Neutrophil (primary cell): ENCODE data around the gene ADRA2B.

Experiments used
- H3K27ac ChIP-seq: fragments of 200-600 bp; sonication (generic); 2 replicates; pipeline ENCODE4 v1.5.1; 2016; ENCODE audit warnings: mild to moderate bottlenecking, moderate library complexity
- H3K27me3 ChIP-seq: fragments of 200-600 bp; sonication (generic); 2 replicates; pipeline ENCODE4 v1.6.0; 2016; ENCODE audit warnings: mild to moderate bottlenecking
- H3K36me3 ChIP-seq: fragments of 200-600 bp; sonication (generic); 2 replicates; pipeline ENCODE4 v1.5.1; 2017
- H3K4me1 ChIP-seq, 2 experiments: fragments of 200-600 bp in 1 of 2; sonication (generic) in 1 of 2; 1 replicate in 1 of 2; 2 replicates in 1 of 2; pipeline versions ENCODE4 v1.5.1 to v1.6.1; 2013 to 2016; ENCODE audit warnings: low read depth in 1 of 2, low read length in 1 of 2, mild to moderate bottlenecking in 1 of 2, moderate library complexity in 1 of 2; ENCODE audit not compliant: control insufficient read depth in 1 of 2, insufficient read depth in 1 of 2
- H3K4me3 ChIP-seq, 2 experiments: fragments of 200-600 bp in 1 of 2; sonication (generic) in 1 of 2; 1 replicate in 1 of 2; 2 replicates in 1 of 2; pipeline ENCODE4 v1.5.1; 2013 to 2016; ENCODE audit warnings: low read depth in 1 of 2, low read length in 1 of 2, mild to moderate bottlenecking in 1 of 2, moderate library complexity in 1 of 2
- H3K9me3 ChIP-seq: fragments of 200-600 bp; sonication (generic); 2 replicates; pipeline ENCODE4 v1.5.1; 2016
- TF ChIP-seq, protein P1 (sequence below): fragments of 200-600 bp; sonication (generic); IDR thresholded peaks from 2 replicates; pipeline ENCODE4 v1.5.1; 2016; ENCODE audit warnings: antibody characterized with exemption

Gene ADRA2B

DNA sequence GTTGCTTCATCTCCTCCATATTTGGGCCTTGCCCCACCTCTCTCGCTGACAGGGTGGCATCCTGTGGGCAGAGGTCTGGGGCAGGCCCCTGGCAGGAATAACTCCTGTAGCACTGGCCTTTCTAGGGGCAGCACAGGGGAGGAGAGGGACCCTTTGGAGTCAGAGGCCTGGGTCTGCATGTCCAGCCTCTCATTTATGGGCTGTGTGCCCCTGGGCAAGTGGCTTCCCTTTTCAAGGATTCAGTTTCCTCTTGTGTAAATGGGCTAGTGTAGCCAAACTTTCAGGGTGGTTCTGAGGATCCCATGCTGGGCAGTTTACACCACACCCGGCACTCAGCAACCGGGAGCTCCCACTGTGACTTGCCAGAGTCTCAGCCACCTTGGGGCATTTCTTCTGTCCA is 23.4 kb downstream of the ADRA2B start:
- Histone ChIP-seq H3K9me3 (no peaks in the 10 kb centered on the region), H3K27ac (no peak overlapping the region), H3K4me1 (peaks cover 9 to 10% of the 10 kb centered on the region in 2 experiments), H3K27me3 (no peaks in the 10 kb centered on the region), H3K4me3 (no peak overlapping the region), H3K36me3 (no peaks in the 10 kb centered on the region)
- TF ChIP-seq, protein P1, sequence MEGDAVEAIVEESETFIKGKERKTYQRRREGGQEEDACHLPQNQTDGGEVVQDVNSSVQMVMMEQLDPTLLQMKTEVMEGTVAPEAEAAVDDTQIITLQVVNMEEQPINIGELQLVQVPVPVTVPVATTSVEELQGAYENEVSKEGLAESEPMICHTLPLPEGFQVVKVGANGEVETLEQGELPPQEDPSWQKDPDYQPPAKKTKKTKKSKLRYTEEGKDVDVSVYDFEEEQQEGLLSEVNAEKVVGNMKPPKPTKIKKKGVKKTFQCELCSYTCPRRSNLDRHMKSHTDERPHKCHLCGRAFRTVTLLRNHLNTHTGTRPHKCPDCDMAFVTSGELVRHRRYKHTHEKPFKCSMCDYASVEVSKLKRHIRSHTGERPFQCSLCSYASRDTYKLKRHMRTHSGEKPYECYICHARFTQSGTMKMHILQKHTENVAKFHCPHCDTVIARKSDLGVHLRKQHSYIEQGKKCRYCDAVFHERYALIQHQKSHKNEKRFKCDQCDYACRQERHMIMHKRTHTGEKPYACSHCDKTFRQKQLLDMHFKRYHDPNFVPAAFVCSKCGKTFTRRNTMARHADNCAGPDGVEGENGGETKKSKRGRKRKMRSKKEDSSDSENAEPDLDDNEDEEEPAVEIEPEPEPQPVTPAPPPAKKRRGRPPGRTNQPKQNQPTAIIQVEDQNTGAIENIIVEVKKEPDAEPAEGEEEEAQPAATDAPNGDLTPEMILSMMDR: no peak

DNA sequence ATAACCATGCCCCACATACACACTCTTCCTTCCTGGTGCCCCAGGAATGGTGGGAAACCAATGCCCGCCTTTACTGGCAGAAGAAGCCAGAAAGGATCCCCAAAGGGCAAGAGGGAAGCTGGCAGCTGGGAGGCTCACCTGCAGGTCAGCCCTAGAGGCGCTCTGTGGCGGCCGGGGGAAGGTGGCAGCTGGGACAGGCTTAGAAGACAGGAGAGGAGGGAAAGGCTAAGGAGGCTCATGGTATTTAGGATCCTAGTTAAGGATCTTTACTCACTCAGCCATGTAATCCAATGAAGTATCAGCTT is 23.8 kb downstream of the ADRA2B start:
- H3K4me1 ChIP-seq: peaks cover 9 to 10% of the 10 kb centered on the region in 2 experiments
- no peaks in the 10 kb centered on the region for H3K9me3 ChIP-seq
- no peak overlapping the region for H3K4me3 ChIP-seq
- no peaks in the 10 kb centered on the region for H3K27me3 ChIP-seq
- TF ChIP-seq, protein P1: no peak
- no peak overlapping the region for H3K27ac ChIP-seq
- H3K36me3 ChIP-seq: no peaks in the 10 kb centered on the region

DNA sequence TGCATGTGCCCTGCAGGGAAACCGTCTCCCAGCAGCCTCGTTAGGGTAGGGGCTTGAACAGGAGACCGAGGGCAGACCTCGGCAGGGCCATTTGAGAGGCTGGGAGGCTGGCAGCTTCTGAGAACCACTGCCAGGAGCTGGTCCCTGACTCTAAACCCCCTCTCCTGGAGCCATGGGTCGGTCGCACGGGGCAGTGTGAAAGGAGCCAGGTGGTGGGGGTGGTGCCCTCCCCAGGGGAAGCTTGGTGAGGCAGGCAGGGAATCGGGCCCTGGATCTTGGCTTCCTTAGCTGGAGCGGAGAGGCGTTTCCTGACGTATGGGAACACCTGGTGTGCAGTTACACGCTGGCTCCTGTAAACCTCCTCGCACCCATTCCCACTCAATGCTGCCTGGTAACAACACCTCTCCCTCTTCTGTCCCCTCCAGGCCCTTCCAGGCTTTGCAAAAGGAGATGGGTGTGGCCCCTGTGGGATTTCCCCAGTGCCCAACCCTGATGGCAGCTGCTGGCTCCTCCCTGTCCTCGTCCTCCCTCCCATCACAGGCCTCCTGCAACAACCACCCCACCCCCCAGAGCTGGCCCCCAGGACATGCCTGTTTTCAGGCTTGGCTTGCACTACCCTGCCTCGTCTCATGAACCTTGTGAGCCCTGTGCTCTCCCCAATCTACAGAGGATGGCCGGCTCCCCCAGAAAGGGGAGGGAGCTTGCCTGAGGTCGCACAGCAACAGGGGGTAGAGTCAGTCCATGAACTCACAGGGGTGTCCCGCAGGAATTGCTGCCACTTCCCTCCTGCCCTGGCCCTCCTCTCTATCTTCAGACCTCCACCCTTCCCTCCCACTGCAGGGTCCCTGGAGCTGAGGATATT is 24.4 kb downstream of the ADRA2B start:
- no peaks in the 10 kb centered on the region for H3K27me3 ChIP-seq

DNA sequence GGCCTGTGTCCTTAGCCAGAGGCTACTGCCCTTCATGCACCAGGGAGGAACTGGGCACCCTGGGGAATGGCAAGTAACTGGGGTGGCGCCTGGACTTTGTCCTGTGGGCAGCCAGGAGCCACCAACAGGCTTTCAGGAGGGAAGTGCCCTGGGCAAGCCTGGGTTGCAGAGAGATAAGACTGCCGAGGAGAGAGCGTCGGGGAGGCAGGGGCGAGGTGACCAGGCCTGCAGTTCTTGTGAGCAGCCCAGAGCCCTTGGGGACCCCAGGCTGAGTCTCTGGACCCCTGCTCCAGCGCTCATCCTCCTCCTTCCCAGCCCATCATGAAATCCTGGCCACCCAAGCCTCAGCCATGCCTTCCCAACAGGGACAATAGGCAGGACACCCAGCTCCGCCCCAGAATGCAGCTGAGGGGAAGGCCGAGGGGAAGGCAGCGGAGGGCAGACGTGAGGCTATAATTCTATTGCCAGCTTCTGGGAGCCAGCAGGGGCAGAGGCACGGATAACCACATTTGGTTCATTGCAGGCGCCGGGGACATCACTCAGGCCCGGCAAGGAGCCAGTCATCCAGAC is 25.1 kb downstream of the ADRA2B start:
- Histone ChIP-seq H3K27ac (no peak overlapping the region), H3K9me3 (no peaks in the 10 kb centered on the region), H3K4me1 (peaks cover 9 to 10% of the 10 kb centered on the region in 2 experiments), H3K27me3 (no peaks in the 10 kb centered on the region), H3K36me3 (no peaks in the 10 kb centered on the region), H3K4me3 (no peak overlapping the region)
- TF ChIP-seq, protein P1: no peak

More for the DNA sequence above, 24.4 kb downstream of the ADRA2B start:
- H3K36me3 ChIP-seq: no peaks in the 10 kb centered on the region
- H3K9me3 ChIP-seq: no peaks in the 10 kb centered on the region
- H3K4me3 ChIP-seq: no peak overlapping the region
- H3K4me1 ChIP-seq: peaks cover 9 to 10% of the 10 kb centered on the region in 2 experiments
- no peak overlapping the region for H3K27ac ChIP-seq
- TF ChIP-seq, protein P1: no peak

DNA sequence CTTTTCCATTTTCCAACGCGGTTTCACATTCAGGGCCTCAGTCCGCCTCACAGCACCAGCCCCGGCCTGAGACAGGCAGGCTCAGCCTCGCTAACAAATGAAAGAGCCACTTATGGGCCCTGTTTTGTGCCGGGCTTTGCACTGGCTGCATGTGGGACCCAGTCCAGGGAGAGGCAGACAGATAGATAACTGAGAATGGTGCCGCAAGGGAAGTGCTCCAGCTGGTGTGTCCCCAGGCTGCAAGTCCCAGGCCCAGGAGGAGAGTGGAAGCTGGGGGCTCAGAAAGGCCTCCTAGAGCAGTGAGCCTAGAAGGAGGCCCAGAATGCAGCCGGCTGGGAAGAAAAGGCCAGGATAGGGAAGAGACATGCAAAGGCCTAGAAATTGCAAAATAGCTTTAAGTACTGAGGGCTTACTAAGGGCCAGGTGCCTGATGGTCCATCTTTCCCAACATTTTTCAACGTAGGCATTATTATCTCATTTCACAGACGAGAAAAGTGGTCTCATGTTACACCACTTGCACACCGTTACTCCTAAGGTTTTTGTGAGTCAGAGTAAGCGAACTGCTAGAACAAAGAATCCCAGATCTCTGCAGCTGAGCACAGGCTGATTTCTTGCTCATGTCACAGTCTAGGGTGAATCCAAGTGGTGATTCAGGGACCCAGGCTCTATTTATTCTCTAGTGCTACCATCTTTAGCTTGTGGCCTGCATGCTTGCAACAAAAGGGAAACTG is 26.0 kb downstream of the ADRA2B start:
- Histone ChIP-seq H3K4me3 (no peak overlapping the region), H3K9me3 (no peaks in the 10 kb centered on the region)

More for the DNA sequence above, 26.0 kb downstream of the ADRA2B start:
- no peak overlapping the region for H3K27ac ChIP-seq
- H3K4me1 ChIP-seq: peaks cover 9 to 10% of the 10 kb centered on the region in 2 experiments
- H3K27me3 ChIP-seq: no peaks in the 10 kb centered on the region
- TF ChIP-seq, protein P1: no peak
- no peaks in the 10 kb centered on the region for H3K36me3 ChIP-seq
